Ascending aorta (tissue), 2 donors: ENCODE results near the gene HDAC7. TPM values are rescaled to one million over a fixed set of nuclear protein-coding genes. Genes with fewer than 3 reads are reported as not detected.

ENCODE experiments used
- DNase-seq, 2 donors: peaks; one replicate each; pipeline ENCODE4 v3.0.0-alpha.2; 2019; ENCODE audit warnings: low spot score in 2 of 2
- H3K27ac ChIP-seq, 2 donors: fragments of 200-600 bp; sonication (generic); one replicate each; pipeline ENCODE4 v1.5.1; 2016 to 2017; ENCODE audit warnings: mild to moderate bottlenecking in 1 of 2
- H3K27me3 ChIP-seq: fragments of 200-600 bp; sonication (generic); one replicate; pipeline ENCODE4 v1.5.1; 2017
- H3K36me3 ChIP-seq, 2 donors: fragments of 200-600 bp; sonication (generic); one replicate each; pipeline ENCODE4 v1.5.1; 2016
- H3K4me1 ChIP-seq, 2 donors: fragments of 200-600 bp; sonication (generic); one replicate each; pipeline ENCODE4 v1.5.1; 2016 to 2017; ENCODE audit warnings: mild to moderate bottlenecking in 1 of 2
- H3K4me3 ChIP-seq, 2 donors: fragments of 200-600 bp; sonication (generic); one replicate each; pipeline ENCODE4 v1.5.1; 2016 to 2017; ENCODE audit warnings: mild to moderate bottlenecking in 1 of 2
- H3K9me3 ChIP-seq, 2 donors: fragments of 200-600 bp; sonication (generic); one replicate each; pipeline ENCODE4 v1.5.1; 2016
- intact Hi-C: fragments of 100-400 bp; cut with DNase I; formaldehyde crosslinking; loops from one replicate; pipeline ENCODE4 v1.15.1; 2023
- total RNA-seq: library from RNA; depleted of rRNA; stranded (reverse); fragments of >200 nt; gene quantifications from one replicate; pipeline ENCODE4 v1.1.0, GENCODE V29; 2016
- TF ChIP-seq, protein P1 (sequence below), 3 experiments: fragments of 200-600 bp in 2 of 3; fragments of 450-650 bp in 1 of 3; sonication (generic) in 2 of 3; IDR thresholded peaks; one replicate each; pipeline ENCODE4 v1.5.1; 2016 to 2019; ENCODE audit warnings: antibody characterized with exemption in 3 of 3, mild to moderate bottlenecking in 1 of 3, moderate library complexity in 1 of 3

Gene HDAC7
- total RNA-seq, 1 donor from 2014 or later, result 202 TPM

DNA sequence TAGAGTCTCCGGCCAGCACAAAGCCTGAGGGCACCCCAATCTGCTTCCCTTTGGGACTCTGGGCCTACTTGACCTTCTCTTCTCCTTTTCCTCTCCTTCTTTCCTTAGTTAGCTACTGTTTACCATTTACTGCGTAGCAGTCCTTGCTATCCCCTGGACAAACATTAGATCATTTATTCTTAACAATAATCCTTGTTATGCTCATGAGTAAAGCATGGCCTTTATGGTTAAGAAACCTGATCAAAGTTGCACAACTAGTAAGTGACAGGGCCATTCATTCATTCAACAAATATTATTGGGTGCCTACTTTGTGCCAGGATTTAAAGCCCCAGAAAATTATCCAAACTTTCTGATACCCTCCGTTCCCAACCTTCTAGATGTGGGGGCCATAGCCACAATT lies 3.2 kb upstream of the HDAC7 start:
- Histone ChIP-seq H3K9me3 (no peaks in the 10 kb centered on the region), H3K27me3 (no peaks in the 10 kb centered on the region), H3K36me3 (no peaks in the 10 kb centered on the region), H3K27ac (peak overlapping the region; percentile 97), H3K4me1 (peaks cover 32 to 65% of the 10 kb centered on the region in 2 donors), H3K4me3 (no peak overlapping the region)
- intact Hi-C loops, result loop anchor here (5.0 to 10.0 kb wide), 3 partner anchors 374 to 1451 kb away; partner anchors contain the start of gene SLC38A2
- no peak for DNase-seq
- TF ChIP-seq, protein P1, sequence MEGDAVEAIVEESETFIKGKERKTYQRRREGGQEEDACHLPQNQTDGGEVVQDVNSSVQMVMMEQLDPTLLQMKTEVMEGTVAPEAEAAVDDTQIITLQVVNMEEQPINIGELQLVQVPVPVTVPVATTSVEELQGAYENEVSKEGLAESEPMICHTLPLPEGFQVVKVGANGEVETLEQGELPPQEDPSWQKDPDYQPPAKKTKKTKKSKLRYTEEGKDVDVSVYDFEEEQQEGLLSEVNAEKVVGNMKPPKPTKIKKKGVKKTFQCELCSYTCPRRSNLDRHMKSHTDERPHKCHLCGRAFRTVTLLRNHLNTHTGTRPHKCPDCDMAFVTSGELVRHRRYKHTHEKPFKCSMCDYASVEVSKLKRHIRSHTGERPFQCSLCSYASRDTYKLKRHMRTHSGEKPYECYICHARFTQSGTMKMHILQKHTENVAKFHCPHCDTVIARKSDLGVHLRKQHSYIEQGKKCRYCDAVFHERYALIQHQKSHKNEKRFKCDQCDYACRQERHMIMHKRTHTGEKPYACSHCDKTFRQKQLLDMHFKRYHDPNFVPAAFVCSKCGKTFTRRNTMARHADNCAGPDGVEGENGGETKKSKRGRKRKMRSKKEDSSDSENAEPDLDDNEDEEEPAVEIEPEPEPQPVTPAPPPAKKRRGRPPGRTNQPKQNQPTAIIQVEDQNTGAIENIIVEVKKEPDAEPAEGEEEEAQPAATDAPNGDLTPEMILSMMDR (IDR thresholded peaks at IDR 0.05), result no peak

DNA sequence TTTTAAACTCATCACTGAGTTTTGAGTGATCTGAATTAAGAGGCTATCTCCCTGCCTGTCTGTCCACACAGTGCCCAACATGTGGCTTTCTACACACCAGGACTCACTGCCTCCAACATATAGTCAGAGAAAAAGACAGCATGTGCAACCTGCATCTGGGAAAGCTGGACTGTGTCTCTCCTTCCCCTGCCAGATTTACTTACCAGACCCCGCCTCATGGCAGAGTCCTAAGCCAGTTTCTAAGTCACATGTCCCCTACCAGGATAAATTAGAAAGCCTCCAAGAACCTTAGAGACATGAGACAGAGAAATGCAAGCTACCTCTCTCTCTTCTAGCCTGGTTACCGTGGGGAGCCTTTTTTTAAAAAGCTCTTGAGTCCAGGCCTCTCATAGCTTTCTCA lies 2.7 kb upstream of the HDAC7 start:
- Histone ChIP-seq H3K27me3 (no peaks in the 10 kb centered on the region), H3K4me3 (no peak overlapping the region), H3K36me3 (no peaks in the 10 kb centered on the region), H3K9me3 (no peaks in the 10 kb centered on the region), H3K4me1 (peaks cover 37 to 63% of the 10 kb centered on the region in 2 donors), H3K27ac (peak overlapping the region; percentile 97)
- TF ChIP-seq, protein P1 (IDR thresholded peaks at IDR 0.05), result no peak
- intact Hi-C loops, result loop anchor here (5.0 to 10.0 kb wide), 3 partner anchors 375 to 1450 kb away; partner anchors contain the start of gene SLC38A2
- DNase-seq, result no peak

DNA sequence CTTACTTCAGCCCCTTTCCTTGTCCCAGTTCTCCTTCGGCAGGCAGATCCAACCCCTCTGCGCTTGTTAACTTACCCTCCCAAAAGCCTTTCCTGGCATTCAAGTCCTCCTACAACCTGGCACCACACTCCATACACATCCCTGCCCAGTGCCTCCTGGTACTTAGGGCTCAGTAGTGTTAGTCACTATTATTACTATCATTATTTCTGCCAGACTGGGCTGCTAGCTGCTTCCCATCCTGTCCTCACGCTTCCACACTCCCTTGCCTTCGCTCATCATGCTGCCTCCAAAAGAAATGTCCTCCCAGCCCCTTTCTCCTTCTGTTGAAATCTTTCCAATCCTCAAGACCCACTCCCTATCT lies 1.6 kb upstream of the HDAC7 start:
- Histone ChIP-seq H3K27me3 (no peaks in the 10 kb centered on the region), H3K4me3 (peak overlapping the region; percentile 88 to 89), H3K27ac (peak overlapping the region; percentile 97), H3K4me1 (peaks cover 37 to 68% of the 10 kb centered on the region in 2 donors), H3K36me3 (no peaks in the 10 kb centered on the region), H3K9me3 (no peaks in the 10 kb centered on the region)
- peak in 1 of 2 donors; percentile 83 for DNase-seq
- intact Hi-C loops, result loop anchor here (5.0 to 10.0 kb wide), 3 partner anchors 376 to 1449 kb away; partner anchors contain the start of gene SLC38A2
- TF ChIP-seq, protein P1 (IDR thresholded peaks at IDR 0.05), result no peak

DNA sequence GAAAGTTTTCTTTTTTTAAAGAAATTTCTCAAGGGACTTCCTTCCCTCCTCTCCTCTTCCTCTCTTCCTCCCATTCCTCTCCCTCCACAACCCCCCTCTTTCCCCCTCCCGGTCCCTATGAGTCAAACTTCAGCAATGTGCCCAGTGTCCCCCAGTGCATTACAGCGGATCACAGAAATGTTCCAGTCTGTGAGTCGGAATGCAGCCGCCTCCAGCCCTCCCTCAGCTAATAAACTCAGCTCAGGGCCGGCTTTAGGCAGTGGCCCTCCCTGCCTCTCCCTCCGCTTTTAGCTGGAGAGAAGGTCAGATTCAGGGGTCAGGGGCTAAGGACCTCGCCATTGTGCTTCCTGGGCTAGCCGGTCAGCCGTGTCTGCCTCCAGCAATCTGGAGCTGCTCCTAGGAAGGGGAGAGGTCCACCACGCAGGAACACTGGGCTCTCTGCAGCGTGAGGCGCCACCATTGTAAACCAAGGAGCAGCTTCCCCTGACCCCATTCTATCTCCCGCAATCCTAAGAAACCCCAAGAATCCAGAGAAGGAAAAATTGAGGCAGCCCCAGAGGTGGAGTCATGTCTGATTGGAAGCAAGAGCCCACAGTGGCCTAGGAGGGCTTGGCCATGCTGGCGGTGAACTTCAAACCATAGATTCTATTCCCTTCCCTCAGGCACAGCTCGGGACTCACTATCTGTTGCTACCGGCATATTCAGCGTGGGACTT lies 1.1 kb upstream of the HDAC7 start:
- Histone ChIP-seq H3K4me3 (peak overlapping the region; percentile 88 to 89), H3K9me3 (no peaks in the 10 kb centered on the region), H3K4me1 (peaks cover 37 to 67% of the 10 kb centered on the region in 2 donors), H3K27me3 (no peaks in the 10 kb centered on the region), H3K36me3 (no peaks in the 10 kb centered on the region), H3K27ac (peak overlapping the region; percentile 97)
- peak; percentile 74 to 96 for DNase-seq
- TF ChIP-seq, protein P1 (IDR thresholded peaks at IDR 0.05), result no peak
- intact Hi-C loops, result loop anchor here (1.0 to 10.0 kb wide), 4 partner anchors 17 to 1448 kb away; partner anchors contain the start of gene SLC38A2

DNA sequence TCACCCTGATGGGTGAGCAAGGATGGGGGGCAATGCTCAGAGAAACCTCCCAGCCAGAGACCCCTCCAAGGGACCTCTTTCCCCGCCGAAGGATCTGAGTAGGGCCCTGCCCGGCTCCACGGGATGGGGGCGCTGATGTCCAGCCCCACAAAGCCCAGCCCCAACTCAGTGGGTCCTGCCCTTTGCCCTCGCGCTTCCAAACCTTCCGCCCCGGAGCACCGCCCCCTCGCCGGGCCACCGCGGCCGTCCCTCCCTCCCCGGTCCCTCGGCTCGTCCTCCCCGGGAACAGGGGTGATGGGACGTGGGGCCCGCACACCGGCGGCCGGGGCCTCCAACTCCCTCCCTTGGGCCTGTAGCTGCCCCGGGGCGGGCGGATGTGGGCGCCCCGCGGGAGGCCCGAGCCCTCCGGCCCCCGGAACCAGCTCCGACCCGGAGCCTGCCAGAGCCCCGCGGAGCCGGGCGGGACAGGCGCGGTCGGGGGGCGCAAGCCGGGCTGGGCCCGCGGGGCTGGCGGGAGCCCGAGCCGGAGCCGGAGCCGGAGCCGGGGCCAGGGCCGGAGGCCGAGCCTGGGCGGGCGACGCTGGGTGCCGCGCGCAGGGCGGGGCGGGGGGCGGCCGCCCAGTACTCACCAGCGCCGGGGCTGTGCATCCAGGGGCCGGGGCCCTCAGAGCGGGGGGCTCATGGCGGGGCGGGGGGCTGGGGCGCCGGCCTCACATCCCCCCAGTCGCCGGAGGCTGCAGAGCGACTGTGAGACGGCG lies 386 bp downstream of the HDAC7 start:
- Histone ChIP-seq H3K27me3 (no peaks in the 10 kb centered on the region), H3K4me3 (peak overlapping the region; percentile 88 to 89), H3K4me1 (peaks cover 36 to 66% of the 10 kb centered on the region in 2 donors), H3K9me3 (no peaks in the 10 kb centered on the region), H3K36me3 (peaks cover 0 to 4% of the 10 kb centered on the region in 2 donors), H3K27ac (peak overlapping the region; percentile 97)
- intact Hi-C loops, result loop anchor here (10.0 kb wide), 1 partner anchor 735 kb away; no protein-coding TSS in a partner anchor
- DNase-seq, result peak in 1 of 2 donors; percentile 82
- TF ChIP-seq, protein P1 (IDR thresholded peaks at IDR 0.05), result peak in 2 of 3 experiments; percentile 24 to 49
